GM12891 (cell line): ENCODE data around the gene MAP4K3.

Experiments
- PAX5 ChIP-seq: IDR thresholded peaks from 2 replicates; pipeline ENCODE4 v1.6.1; 2011; ENCODE audit warnings: low read length, moderate library complexity, mild to moderate bottlenecking; ENCODE audit not compliant: insufficient read depth, severe bottlenecking
- POLR2A ChIP-seq: IDR thresholded peaks from 2 replicates; pipeline ENCODE4 v1.6.1; 2011; ENCODE audit warnings: low read depth, low read length, control low read depth
- POLR2AphosphoS5 ChIP-seq: IDR thresholded peaks from 2 replicates; pipeline ENCODE4 v1.6.1; 2011; ENCODE audit warnings: low read depth, low read length, control low read depth
- TAF1 ChIP-seq: IDR thresholded peaks from 2 replicates; pipeline ENCODE4 v1.6.1; 2011; ENCODE audit warnings: low read depth, low read length, control low read depth

GRCh38 chr2:39448169-39448502 is 11.1 kb upstream of the MAP4K3 start:
- TF ChIP-seq POLR2AphosphoS5 = no peak
- TF ChIP-seq POLR2A = no peak
- no peak for TF ChIP-seq TAF1
- TF ChIP-seq PAX5 = no peak
